Epithelial cell of proximal tubule (primary cell): ENCODE measurements around the gene ADCY6. TPM values are rescaled to one million over a fixed set of nuclear protein-coding genes. Genes with fewer than 3 reads are reported as not detected.

Experiments
- DNase-seq: peaks from one replicate; pipeline ENCODE4 v3.0.0-alpha.2; 2011; ENCODE audit warnings: low read depth
- H3K4me3 ChIP-seq: 2 replicates; pipeline ENCODE4 v1.5.1; 2011; ENCODE audit warnings: low read depth, mild to moderate bottlenecking, low read length
- CTCF ChIP-seq: conservative IDR thresholded peaks from 2 replicates; pipeline ENCODE4 v1.5.1; 2012; ENCODE audit warnings: low read depth, mild to moderate bottlenecking, low read length
- total RNA-seq: library from RNA; depleted of rRNA; stranded (reverse); fragments of >200 nt; gene quantifications from 2 replicates; pipeline ENCODE4 v1.2.3, GENCODE V29; 2015

Gene ADCY6
- total RNA-seq, 1 donor from 2014 or later = 21.6 TPM

DNA sequence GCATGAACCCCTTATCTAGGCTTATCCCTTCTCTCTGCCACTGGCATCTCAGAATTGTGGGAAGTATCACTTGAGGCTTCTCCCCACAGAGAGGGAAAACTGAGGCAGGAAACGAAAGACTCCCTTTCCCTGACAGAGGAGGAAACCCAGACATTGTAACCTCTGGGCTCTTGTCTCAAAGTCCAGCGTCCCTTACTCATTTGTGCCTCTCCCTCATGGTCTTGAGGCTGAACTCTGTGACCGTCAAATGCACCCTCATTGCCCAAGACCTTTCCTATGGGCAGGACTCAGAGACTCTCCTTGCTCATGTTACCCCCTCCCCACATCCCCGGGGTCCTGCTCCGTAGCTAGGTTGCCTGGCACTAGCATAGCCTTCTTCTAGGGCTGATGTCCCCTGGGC is 33.2 kb upstream of the ADCY6 start:
- no peak for TF ChIP-seq CTCF
- DNase-seq = no peak
- no peak overlapping the region for H3K4me3 ChIP-seq

GRCh38 chr12:48819986-48820725 is 31.3 kb upstream of the ADCY6 start:
- no peak for DNase-seq
- H3K4me3 ChIP-seq = no peak overlapping the region
- TF ChIP-seq CTCF = no peak

DNA sequence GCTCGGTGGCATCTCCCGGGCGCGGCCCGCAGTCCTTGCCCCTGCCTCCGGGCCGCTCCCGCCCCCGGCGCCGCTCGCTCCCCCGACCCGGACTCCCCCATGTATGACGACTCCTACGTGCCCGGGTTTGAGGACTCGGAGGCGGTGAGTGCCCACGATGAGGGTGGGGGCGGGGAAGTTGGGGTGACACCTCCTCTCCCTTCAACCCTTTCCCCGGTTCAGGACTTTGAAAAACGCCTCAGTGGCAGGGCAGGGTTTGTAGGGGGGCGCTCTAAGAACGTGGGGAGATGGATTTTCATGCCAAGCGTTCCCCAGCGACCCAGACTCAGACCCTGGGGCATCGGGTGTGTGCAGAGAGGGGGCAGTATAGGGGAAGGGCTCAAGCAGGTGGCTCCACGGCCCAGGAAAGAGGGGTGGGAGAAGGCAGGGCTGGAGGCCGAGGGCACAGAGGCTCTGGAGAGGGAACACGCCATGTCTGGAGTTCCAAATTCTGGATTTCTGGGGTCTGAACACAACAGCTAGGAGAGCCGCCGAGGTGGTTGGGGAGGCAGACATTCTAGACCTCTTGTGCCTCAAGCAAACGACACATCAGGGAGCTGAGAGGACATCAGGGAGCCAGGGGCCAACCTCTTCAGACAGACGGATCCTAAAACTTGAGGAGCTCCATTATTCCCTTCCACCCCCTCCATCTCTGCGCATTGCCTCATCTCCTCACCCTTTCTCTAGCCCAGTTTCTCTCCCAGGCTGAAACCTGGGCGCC is 30.1 kb upstream of the ADCY6 start:
- no peak for DNase-seq
- TF ChIP-seq CTCF = peak; percentile 26
- peak overlapping the region; percentile 59 for H3K4me3 ChIP-seq

- DNase-seq = no peak
- H3K4me3 ChIP-seq = peak within 1 kb of the TSS; percentile 59
- TF ChIP-seq CTCF = no peak
These were observed 29.3 kb upstream of the ADCY6 start, which contains the start of gene CACNB3 for GRCh38 chr12:48817873-48818830. TSS of gene CACNB3 (plus strand) at chr12:48818496. CDS start at chr12:48818930, 434 bp downstream.

GRCh38 chr12:48816143-48816854 is 27.4 kb upstream of the ADCY6 start:
- DNase-seq = no peak
- peak overlapping the region; percentile 86 for H3K4me3 ChIP-seq
- no peak for TF ChIP-seq CTCF
